ENCODE data around the gene GLYR1. TPM values are rescaled to one million over a fixed set of nuclear protein-coding genes. Genes with fewer than 3 reads are reported as not detected.

GLYR1 gene
- total and polyA plus RNA-seq, 10 of the 15 experiments (the other 5 are each of a cell fraction or from before 2014, with no cell fraction given) = 7.3 to 90.2 (median 57.2) TPM

- peak within 1 kb of the TSS; percentile 71 for H3K4me2 ChIP-seq (ENCODE audit: control insufficient read depth, insufficient read depth)
- H3K9me3 ChIP-seq (replicated peaks; ENCODE audit: control insufficient read depth, insufficient read depth, low read length) = no peaks in the 10 kb centered on the region
- WGBS (ENCODE audit: insufficient coverage, insufficient replicate concordance, low lambda C conversion rate, missing lambda C conversion rate) = 1% methylated on average over 71 of the region's 72 CpGs
- FAIRE-seq = peak; percentile 88
- in situ Hi-C loops (cut with MboI) (no loop called here), intact Hi-C loops (cut with micrococcal nuclease; ENCODE audit: unreplicated experiment) (no loop called here)
- SMC1A ChIA-PET (ENCODE audit: uncharacterized antibody, unreplicated experiment) = interaction anchor here (0.6 to 3.4 kb wide), 4 partner anchors 19 to 1725 kb away, joined by 3 to 15 read pairs (median 4); partner anchors contain the start of genes ANKS3 and DNAAF8
- peak within 1 kb of the TSS; percentile 91 for H3K4me3 ChIP-seq
- peaks cover 18% of the 10 kb centered on the region for H3K79me2 ChIP-seq (ENCODE audit: control insufficient read depth, insufficient read depth, low read length)
- no peaks in the 10 kb centered on the region for H3K27me3 ChIP-seq (replicated peaks in 1 of 2; ENCODE audit: control insufficient read depth in 2 of 2, insufficient read depth in 2 of 2, low read length in 1 of 2)
- no peaks in the 10 kb centered on the region for H4K20me1 ChIP-seq (ENCODE audit: control insufficient read depth, insufficient read depth)
- H3K36me3 ChIP-seq (ENCODE audit: control insufficient read depth in 2 of 2, insufficient read depth in 2 of 2, low read length in 1 of 2) = peaks cover under 1 to 6% of the 10 kb centered on the region in 2 experiments; a peak in 3 of 4 replicates
- no TSS peak for BruUV-seq (replicated peaks)
- POLR2A ChIA-PET = interaction anchor here (1.5 to 2.8 kb wide), 4 partner anchors 32 to 151 kb away, joined by 7 to 15 read pairs (median 9); partner anchors contain the start of genes ANKS3 and DNAAF8
- RAD21 ChIA-PET (ENCODE audit: unreplicated experiment) = interaction anchor here (1.0 to 1.9 kb wide), 2 partner anchors 32 to 33 kb away, joined by 6 to 18 read pairs; partner anchors contain the start of genes ANKS3 and DNAAF8
- peak within 1 kb of the TSS; percentile 85 for H2AFZ ChIP-seq (ENCODE audit: control insufficient read depth, low read depth, low read length)
- CTCF ChIA-PET = interaction anchor here (0.7 kb wide), 1 partner anchor 850 kb away, joined by 3 read pairs; no protein-coding TSS in a partner anchor
- H3K27ac ChIP-seq (ENCODE audit: control insufficient read depth, insufficient read depth) = peak within 1 kb of the TSS; percentile 63
- peak; percentile 84 for DNase-seq (ENCODE audit: low read depth, low spot score)
- H3K4me1 ChIP-seq (ENCODE audit: control insufficient read depth, insufficient read depth, low read length) = peaks cover 8% of the 10 kb centered on the region; the same call in 1 of the 2 replicates
- peak within 1 kb of the TSS; percentile 87 for H3K9ac ChIP-seq (ENCODE audit: control insufficient read depth, insufficient read depth, low read length)
- ATAC-seq = peak; percentile 94
- TF ChIP-seq LARP7 (IDR thresholded peaks at IDR 0.05) (peak; percentile 74), BRCA1 (IDR thresholded peaks at IDR 0.05; ENCODE audit: low read depth, low read length) (no peak), EP300 (IDR thresholded peaks at IDR 0.05; ENCODE audit: borderline replicate concordance in 1 of 2, control insufficient read depth in 1 of 2, low read depth in 2 of 2, low read length in 2 of 2) (peak in 1 of 2 experiments; percentile 39; a peak in 1 of 4 replicates), KDM1A (IDR thresholded peaks at IDR 0.05; ENCODE audit: borderline replicate concordance) (no peak), NR2C1 (IDR thresholded peaks at IDR 0.05) (peak; percentile 59), NFYB (IDR thresholded peaks at IDR 0.05; ENCODE audit: insufficient read depth, low read depth, low read length) (peak; percentile 43; the same call in 1 of the 2 replicates), TCF3 (IDR thresholded peaks at IDR 0.05; ENCODE audit: borderline replicate concordance, insufficient read depth, low read depth, low read length) (no peak), CBX5 (IDR thresholded peaks at IDR 0.05; ENCODE audit: low read depth) (no peak), MYC (IDR thresholded peaks at IDR 0.05; ENCODE audit: insufficient read depth, insufficient read length, insufficient replicate concordance, low read length, severe bottlenecking) (no peak), SIN3A (IDR thresholded peaks at IDR 0.05; ENCODE audit: low read depth, low read length) (peak; percentile 76; the same call in 1 of the 2 replicates), PAX5 (IDR thresholded peaks at IDR 0.05; ENCODE audit: borderline replicate concordance, low read depth, low read length) (0 out of 2 replicates have a peak, but pooled peaks have one; percentile 10), CREB1 (IDR thresholded peaks at IDR 0.05; ENCODE audit: low read depth) (peak; percentile 90), TARDBP (IDR thresholded peaks at IDR 0.05; ENCODE audit: borderline replicate concordance) (peak; percentile 88), EED (IDR thresholded peaks at IDR 0.05; ENCODE audit: low read depth) (0 out of 2 replicates have a peak, but pooled peaks have one; percentile 37), ZNF384 (IDR thresholded peaks at IDR 0.05; ENCODE audit: borderline replicate concordance, low read depth, low read length) (no peak)
- TF ChIP-seq, protein P1, sequence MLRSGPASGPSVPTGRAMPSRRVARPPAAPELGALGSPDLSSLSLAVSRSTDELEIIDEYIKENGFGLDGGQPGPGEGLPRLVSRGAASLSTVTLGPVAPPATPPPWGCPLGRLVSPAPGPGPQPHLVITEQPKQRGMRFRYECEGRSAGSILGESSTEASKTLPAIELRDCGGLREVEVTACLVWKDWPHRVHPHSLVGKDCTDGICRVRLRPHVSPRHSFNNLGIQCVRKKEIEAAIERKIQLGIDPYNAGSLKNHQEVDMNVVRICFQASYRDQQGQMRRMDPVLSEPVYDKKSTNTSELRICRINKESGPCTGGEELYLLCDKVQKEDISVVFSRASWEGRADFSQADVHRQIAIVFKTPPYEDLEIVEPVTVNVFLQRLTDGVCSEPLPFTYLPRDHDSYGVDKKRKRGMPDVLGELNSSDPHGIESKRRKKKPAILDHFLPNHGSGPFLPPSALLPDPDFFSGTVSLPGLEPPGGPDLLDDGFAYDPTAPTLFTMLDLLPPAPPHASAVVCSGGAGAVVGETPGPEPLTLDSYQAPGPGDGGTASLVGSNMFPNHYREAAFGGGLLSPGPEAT (IDR thresholded peaks at IDR 0.05; ENCODE audit: low read depth) = no peak; the same call in 1 of the 2 replicates
- TF ChIP-seq, protein P2, sequence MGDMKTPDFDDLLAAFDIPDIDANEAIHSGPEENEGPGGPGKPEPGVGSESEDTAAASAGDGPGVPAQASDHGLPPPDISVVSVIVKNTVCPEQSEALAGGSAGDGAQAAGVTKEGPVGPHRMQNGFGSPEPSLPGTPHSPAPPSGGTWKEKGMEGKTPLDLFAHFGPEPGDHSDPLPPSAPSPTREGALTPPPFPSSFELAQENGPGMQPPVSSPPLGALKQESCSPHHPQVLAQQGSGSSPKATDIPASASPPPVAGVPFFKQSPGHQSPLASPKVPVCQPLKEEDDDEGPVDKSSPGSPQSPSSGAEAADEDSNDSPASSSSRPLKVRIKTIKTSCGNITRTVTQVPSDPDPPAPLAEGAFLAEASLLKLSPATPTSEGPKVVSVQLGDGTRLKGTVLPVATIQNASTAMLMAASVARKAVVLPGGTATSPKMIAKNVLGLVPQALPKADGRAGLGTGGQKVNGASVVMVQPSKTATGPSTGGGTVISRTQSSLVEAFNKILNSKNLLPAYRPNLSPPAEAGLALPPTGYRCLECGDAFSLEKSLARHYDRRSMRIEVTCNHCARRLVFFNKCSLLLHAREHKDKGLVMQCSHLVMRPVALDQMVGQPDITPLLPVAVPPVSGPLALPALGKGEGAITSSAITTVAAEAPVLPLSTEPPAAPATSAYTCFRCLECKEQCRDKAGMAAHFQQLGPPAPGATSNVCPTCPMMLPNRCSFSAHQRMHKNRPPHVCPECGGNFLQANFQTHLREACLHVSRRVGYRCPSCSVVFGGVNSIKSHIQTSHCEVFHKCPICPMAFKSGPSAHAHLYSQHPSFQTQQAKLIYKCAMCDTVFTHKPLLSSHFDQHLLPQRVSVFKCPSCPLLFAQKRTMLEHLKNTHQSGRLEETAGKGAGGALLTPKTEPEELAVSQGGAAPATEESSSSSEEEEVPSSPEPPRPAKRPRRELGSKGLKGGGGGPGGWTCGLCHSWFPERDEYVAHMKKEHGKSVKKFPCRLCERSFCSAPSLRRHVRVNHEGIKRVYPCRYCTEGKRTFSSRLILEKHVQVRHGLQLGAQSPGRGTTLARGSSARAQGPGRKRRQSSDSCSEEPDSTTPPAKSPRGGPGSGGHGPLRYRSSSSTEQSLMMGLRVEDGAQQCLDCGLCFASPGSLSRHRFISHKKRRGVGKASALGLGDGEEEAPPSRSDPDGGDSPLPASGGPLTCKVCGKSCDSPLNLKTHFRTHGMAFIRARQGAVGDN (IDR thresholded peaks at IDR 0.05) = no peak
Measured at GRCh38 chr16:4766875-4767628, 80.0 kb downstream of the GLYR1 start, which contains the start of gene ZNF500. Gene ZNF500, minus strand, starts transcription at chr16:4767162. Its CDS starts 1,184 bp downstream, at chr16:4765978.
